Cardiac septum (tissue), 1 donor: ENCODE results near the gene OR10G2. TPM values are rescaled to one million over a fixed set of nuclear protein-coding genes. Genes with fewer than 3 reads are reported as not detected.
"Not testable (repeated sequence)": the region's sequence is repeated elsewhere in the genome, so short reads cannot be mapped to it uniquely, and the experiment has no call there.

ENCODE experiments used
- DNase-seq: peaks from one replicate; pipeline ENCODE4 v3.0.0-alpha.2; 2020; ENCODE audit warnings: low spot score
- intact Hi-C: fragments of 100-400 bp; cut with DNase I; formaldehyde crosslinking; loops from one replicate; pipeline ENCODE4 v1.14.0; 2022
- total RNA-seq: library from RNA; stranded (reverse); fragmentation: NEBNext Ultra II Directional; extraction: Animal tissue kit (Norgen Biotek cat#: 25700); gene quantifications from one replicate; pipeline ENCODE4 v1.2.1, GENCODE V29; 2021
- donor health status: DM: no; HTN: no; CAD: no.

OR10G2 gene
- total RNA-seq, 1 donor from 2014 or later = not detected

- DNase-seq, intact Hi-C loops: not testable (repeated sequence)
Observed at GRCh38 chr14:21602181-21602580, 32.6 kb downstream of the OR10G2 start.

- no peak for DNase-seq
- intact Hi-C loops = no loop called here
Observed at GRCh38 chr14:21589317-21589716, 45.4 kb downstream of the OR10G2 start.

Other genes with a start within 250 kb of the OR10G2 start
- gene CHD8, start 178.8 kb downstream of the OR10G2 start, total RNA-seq = 38.3 TPM
- 22.6 TPM for gene RAB2B, start 158.0 kb downstream of the OR10G2 start, total RNA-seq
- gene TOX4, start 157.7 kb downstream of the OR10G2 start, total RNA-seq = 75.2 TPM
- 28.1 TPM for gene METTL3, start 123.6 kb downstream of the OR10G2 start, total RNA-seq
- 2.6 TPM for gene SALL2, start 108.6 kb downstream of the OR10G2 start, total RNA-seq
- gene OR10G3, start 54.9 kb downstream of the OR10G2 start, total RNA-seq = not detected
- not detected for gene OR4E2, start 18.9 kb upstream of the OR10G2 start, total RNA-seq
- not detected for gene OR4E1, start 38.9 kb upstream of the OR10G2 start, total RNA-seq